WTC11 (cell line): ENCODE measurements around the gene SCML1. TPM values are rescaled to one million over a fixed set of nuclear protein-coding genes. Genes with fewer than 3 reads are reported as not detected.

Experiments
- ATAC-seq: fragments of 200-7000 bp; cut with Tn5 transposase; 2 replicates; pipeline ENCODE4 v1.10.0; 2021; ENCODE audit warnings: mild to moderate bottlenecking, moderate library complexity
- CTCF ChIA-PET: fragments of 300-600 bp; sonication (Branson Sonifier 250); formaldehyde crosslinking; loops from one replicate; lab custom pipeline; 2021; ENCODE audit warnings: antibody characterized with exemption; lab: Charles Lee
- POLR2A ChIA-PET: fragments of 350-600 bp; sonication (Branson Sonifier 250); formaldehyde crosslinking; loops from one replicate; lab custom pipeline; 2021; ENCODE audit warnings: antibody characterized with exemption; lab: Charles Lee
- DNase-seq: peaks from one replicate; pipeline ENCODE4 v3.0.0; 2021; ENCODE audit warnings: low spot score
- H3K27ac Mint-ChIP-seq: 2 replicates; pipeline ENCODE4 v1.8.0; 2021; ENCODE audit warnings: mixed read lengths
- H3K27me3 Mint-ChIP-seq: 2 replicates; pipeline ENCODE4 v1.8.0; 2021; ENCODE audit warnings: low read depth, mild to moderate bottlenecking, moderate library complexity, mixed read lengths
- H3K36me3 Mint-ChIP-seq: 2 replicates; pipeline ENCODE4 v1.8.0; 2021; ENCODE audit warnings: mixed read lengths
- H3K4me1 Mint-ChIP-seq: 2 replicates; pipeline ENCODE4 v1.8.0; 2022; ENCODE audit warnings: mixed read lengths
- H3K4me3 Mint-ChIP-seq: 2 replicates; pipeline ENCODE4 v1.8.0; 2021; ENCODE audit warnings: mild to moderate bottlenecking, moderate library complexity, mixed read lengths
- H3K9me3 Mint-ChIP-seq: 2 replicates; pipeline ENCODE4 v1.8.0; 2021; ENCODE audit warnings: mixed read lengths
- ATF1 ChIP-seq: sonication (generic); formaldehyde crosslinking; IDR thresholded peaks from 2 replicates; pipeline ENCODE4 v1.8.1; 2023; ENCODE audit warnings: mild to moderate bottlenecking, moderate library complexity, missing genetic modification reagents
- EMX1 ChIP-seq: fragments of 250-450 bp; sonication (Bioruptor Pico); IDR thresholded peaks from 2 replicates; pipeline ENCODE4 v1.8.0; 2021; ENCODE audit warnings: mild to moderate bottlenecking
- ETV6 ChIP-seq: sonication (generic); formaldehyde crosslinking; IDR thresholded peaks from 2 replicates; pipeline ENCODE4 v1.8.1; 2022; ENCODE audit warnings: mild to moderate bottlenecking, missing genetic modification reagents
- FOXJ3 ChIP-seq: sonication (generic); formaldehyde crosslinking; IDR thresholded peaks from 2 replicates; pipeline ENCODE4 v1.9.0; 2021; ENCODE audit warnings: missing genetic modification reagents, mild to moderate bottlenecking, borderline replicate concordance
- FOXK1 ChIP-seq: sonication (generic); formaldehyde crosslinking; IDR thresholded peaks from 2 replicates; pipeline ENCODE4 v1.8.0; 2022; ENCODE audit warnings: mild to moderate bottlenecking, moderate library complexity, missing genetic modification reagents
- GABPB1 ChIP-seq: sonication (generic); formaldehyde crosslinking; IDR thresholded peaks from 2 replicates; pipeline ENCODE4 v1.8.1; 2023; ENCODE audit warnings: mild to moderate bottlenecking, missing genetic modification reagents
- MYBL2 ChIP-seq: sonication (generic); formaldehyde crosslinking; IDR thresholded peaks from 2 replicates; pipeline ENCODE4 v1.8.1; 2023; ENCODE audit warnings: mild to moderate bottlenecking, moderate library complexity, missing genetic modification reagents
- NFYB ChIP-seq: sonication (generic); formaldehyde crosslinking; conservative IDR thresholded peaks from 2 replicates; pipeline ENCODE4 v1.8.0; 2022; ENCODE audit warnings: low read depth, missing genetic modification reagents
- NR2C2 ChIP-seq: sonication (generic); formaldehyde crosslinking; IDR thresholded peaks from 2 replicates; pipeline ENCODE4 v1.8.0; 2022; ENCODE audit warnings: mild to moderate bottlenecking, missing genetic modification reagents
- PRRX2 ChIP-seq: fragments of 250-450 bp; sonication (Bioruptor Pico); IDR thresholded peaks from 2 replicates; pipeline ENCODE4 v1.8.0; 2021; ENCODE audit warnings: mild to moderate bottlenecking
- RELA ChIP-seq: sonication (generic); formaldehyde crosslinking; IDR thresholded peaks from 2 replicates; pipeline ENCODE4 v1.8.1; 2022; ENCODE audit warnings: missing genetic modification reagents, mild to moderate bottlenecking, borderline replicate concordance
- ZBTB21 ChIP-seq: sonication (generic); formaldehyde crosslinking; IDR thresholded peaks from 2 replicates; pipeline ENCODE4 v1.8.1; 2023; ENCODE audit warnings: mild to moderate bottlenecking, missing genetic modification reagents, borderline replicate concordance
- ZNF416 ChIP-seq: fragments of 250-450 bp; sonication (Bioruptor Pico); IDR thresholded peaks from 2 replicates; pipeline ENCODE4 v1.9.0; 2021; ENCODE audit warnings: mild to moderate bottlenecking, inconsistent platforms
- ZNF423 ChIP-seq: fragments of 250-450 bp; sonication (Bioruptor Pico); IDR thresholded peaks from 2 replicates; pipeline ENCODE4 v2.1.2; 2022; ENCODE audit warnings: mild to moderate bottlenecking, moderate library complexity
- ZNF671 ChIP-seq: fragments of 250-450 bp; sonication (Bioruptor Pico); IDR thresholded peaks from 2 replicates; pipeline ENCODE4 v1.8.0; 2021; ENCODE audit warnings: mild to moderate bottlenecking
- total RNA-seq: library from RNA; stranded (reverse); gene quantifications from 3 replicates; pipeline ENCODE4 v1.2.3, GENCODE V29; 2021
- TF ChIP-seq, protein P1 (sequence below): fragments of 250-450 bp; sonication (Bioruptor Pico); IDR thresholded peaks from 2 replicates; pipeline ENCODE4 v1.9.0; 2021; ENCODE audit warnings: mild to moderate bottlenecking
- TF ChIP-seq, protein P2 (sequence below): sonication (generic); formaldehyde crosslinking; IDR thresholded peaks from 2 replicates; pipeline ENCODE4 v1.8.1; 2022; ENCODE audit warnings: mild to moderate bottlenecking, moderate library complexity, missing genetic modification reagents
- TF ChIP-seq, protein P3 (sequence below): sonication (generic); formaldehyde crosslinking; IDR thresholded peaks from 2 replicates; pipeline ENCODE4 v1.8.1; 2023; ENCODE audit warnings: mild to moderate bottlenecking, missing genetic modification reagents, borderline replicate concordance
- TF ChIP-seq, protein P4 (sequence below): sonication (generic); formaldehyde crosslinking; IDR thresholded peaks from 2 replicates; pipeline ENCODE4 v1.8.0; 2023; ENCODE audit warnings: missing genetic modification reagents, mild to moderate bottlenecking, borderline replicate concordance

SCML1 gene
- total RNA-seq, 1 experiment from 2014 or later: 2.3 TPM

DNA sequence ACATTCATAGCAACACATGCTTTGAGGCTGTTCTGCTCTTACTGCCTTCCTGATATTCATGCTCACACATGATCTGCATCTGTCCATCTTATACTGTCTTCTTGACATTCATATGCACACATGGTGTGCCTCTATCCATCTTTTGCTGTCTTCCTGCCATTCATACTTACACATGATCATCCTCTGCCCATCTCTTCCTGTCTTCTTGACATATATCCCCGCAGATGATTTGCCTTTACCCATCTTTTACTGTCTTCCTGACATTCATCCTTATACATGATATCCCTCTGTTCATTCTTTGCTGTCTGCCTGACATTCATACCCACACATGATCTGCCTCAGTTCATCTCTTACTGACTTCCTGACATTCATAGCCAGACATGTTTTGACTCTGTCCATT is 36.8 kb downstream of the SCML1 start (continued):
- TF ChIP-seq, protein P1, sequence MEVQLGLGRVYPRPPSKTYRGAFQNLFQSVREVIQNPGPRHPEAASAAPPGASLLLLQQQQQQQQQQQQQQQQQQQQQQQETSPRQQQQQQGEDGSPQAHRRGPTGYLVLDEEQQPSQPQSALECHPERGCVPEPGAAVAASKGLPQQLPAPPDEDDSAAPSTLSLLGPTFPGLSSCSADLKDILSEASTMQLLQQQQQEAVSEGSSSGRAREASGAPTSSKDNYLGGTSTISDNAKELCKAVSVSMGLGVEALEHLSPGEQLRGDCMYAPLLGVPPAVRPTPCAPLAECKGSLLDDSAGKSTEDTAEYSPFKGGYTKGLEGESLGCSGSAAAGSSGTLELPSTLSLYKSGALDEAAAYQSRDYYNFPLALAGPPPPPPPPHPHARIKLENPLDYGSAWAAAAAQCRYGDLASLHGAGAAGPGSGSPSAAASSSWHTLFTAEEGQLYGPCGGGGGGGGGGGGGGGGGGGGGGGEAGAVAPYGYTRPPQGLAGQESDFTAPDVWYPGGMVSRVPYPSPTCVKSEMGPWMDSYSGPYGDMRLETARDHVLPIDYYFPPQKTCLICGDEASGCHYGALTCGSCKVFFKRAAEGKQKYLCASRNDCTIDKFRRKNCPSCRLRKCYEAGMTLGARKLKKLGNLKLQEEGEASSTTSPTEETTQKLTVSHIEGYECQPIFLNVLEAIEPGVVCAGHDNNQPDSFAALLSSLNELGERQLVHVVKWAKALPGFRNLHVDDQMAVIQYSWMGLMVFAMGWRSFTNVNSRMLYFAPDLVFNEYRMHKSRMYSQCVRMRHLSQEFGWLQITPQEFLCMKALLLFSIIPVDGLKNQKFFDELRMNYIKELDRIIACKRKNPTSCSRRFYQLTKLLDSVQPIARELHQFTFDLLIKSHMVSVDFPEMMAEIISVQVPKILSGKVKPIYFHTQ: no peak
- no peak for TF ChIP-seq ZNF423 (CRISPR knock-in tag)
- TF ChIP-seq EMX1 (CRISPR knock-in tag): no peak
- no peak for TF ChIP-seq ETV6
- TF ChIP-seq ZNF416: no peak
- TF ChIP-seq GABPB1: no peak
- TF ChIP-seq NR2C2: no peak

DNA sequence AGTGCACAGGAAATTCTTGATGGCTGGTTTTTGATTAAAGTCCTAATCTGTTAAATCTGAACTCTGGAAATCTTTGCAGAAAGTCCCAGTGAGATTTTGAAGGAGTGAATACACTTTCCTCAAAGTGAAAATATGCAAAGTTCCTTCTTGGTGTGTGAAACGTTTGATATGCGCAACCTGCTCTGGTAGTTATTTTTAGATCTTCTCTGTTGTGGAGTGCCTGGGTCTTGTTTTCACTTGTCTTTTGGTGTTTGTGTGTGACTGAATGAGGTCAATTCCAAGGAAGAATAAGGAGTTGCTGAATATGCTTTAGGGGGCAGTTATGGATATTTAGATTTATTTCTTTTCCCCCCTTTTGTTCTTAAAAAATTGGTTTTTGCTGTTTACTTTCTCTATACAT is 41.7 kb downstream of the SCML1 start:
- POLR2A ChIA-PET: no interaction called here
- CTCF ChIA-PET: no interaction called here
- ATAC-seq: no peak
- Mint-ChIP-seq H3K36me3 (peaks cover 9% of the 10 kb centered on the region; the same call in 1 of the 2 replicates), H3K4me3 (no peak overlapping the region), H3K27me3 (peaks cover 5% of the 10 kb centered on the region; the same call in 1 of the 2 replicates), H3K4me1 (peaks cover 7% of the 10 kb centered on the region), H3K9me3 (peaks cover 13% of the 10 kb centered on the region)
- TF ChIP-seq ZBTB21 (CRISPR knock-in tag) (no peak), PRRX2 (CRISPR knock-in tag) (no peak), FOXK1 (CRISPR knock-in tag) (no peak), FOXJ3 (no peak), ZNF671 (CRISPR knock-in tag) (no peak), ATF1 (CRISPR knock-in tag) (no peak), NFYB (no peak), MYBL2 (no peak), RELA (CRISPR knock-in tag) (no peak)
- TF ChIP-seq, protein P2, sequence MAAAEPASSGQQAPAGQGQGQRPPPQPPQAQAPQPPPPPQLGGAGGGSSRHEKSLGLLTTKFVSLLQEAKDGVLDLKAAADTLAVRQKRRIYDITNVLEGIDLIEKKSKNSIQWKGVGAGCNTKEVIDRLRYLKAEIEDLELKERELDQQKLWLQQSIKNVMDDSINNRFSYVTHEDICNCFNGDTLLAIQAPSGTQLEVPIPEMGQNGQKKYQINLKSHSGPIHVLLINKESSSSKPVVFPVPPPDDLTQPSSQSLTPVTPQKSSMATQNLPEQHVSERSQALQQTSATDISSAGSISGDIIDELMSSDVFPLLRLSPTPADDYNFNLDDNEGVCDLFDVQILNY (CRISPR knock-in tag): no peak
- TF ChIP-seq, protein P3, sequence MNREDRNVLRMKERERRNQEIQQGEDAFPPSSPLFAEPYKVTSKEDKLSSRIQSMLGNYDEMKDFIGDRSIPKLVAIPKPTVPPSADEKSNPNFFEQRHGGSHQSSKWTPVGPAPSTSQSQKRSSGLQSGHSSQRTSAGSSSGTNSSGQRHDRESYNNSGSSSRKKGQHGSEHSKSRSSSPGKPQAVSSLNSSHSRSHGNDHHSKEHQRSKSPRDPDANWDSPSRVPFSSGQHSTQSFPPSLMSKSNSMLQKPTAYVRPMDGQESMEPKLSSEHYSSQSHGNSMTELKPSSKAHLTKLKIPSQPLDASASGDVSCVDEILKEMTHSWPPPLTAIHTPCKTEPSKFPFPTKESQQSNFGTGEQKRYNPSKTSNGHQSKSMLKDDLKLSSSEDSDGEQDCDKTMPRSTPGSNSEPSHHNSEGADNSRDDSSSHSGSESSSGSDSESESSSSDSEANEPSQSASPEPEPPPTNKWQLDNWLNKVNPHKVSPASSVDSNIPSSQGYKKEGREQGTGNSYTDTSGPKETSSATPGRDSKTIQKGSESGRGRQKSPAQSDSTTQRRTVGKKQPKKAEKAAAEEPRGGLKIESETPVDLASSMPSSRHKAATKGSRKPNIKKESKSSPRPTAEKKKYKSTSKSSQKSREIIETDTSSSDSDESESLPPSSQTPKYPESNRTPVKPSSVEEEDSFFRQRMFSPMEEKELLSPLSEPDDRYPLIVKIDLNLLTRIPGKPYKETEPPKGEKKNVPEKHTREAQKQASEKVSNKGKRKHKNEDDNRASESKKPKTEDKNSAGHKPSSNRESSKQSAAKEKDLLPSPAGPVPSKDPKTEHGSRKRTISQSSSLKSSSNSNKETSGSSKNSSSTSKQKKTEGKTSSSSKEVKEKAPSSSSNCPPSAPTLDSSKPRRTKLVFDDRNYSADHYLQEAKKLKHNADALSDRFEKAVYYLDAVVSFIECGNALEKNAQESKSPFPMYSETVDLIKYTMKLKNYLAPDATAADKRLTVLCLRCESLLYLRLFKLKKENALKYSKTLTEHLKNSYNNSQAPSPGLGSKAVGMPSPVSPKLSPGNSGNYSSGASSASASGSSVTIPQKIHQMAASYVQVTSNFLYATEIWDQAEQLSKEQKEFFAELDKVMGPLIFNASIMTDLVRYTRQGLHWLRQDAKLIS (CRISPR knock-in tag): no peak
- TF ChIP-seq, protein P4, sequence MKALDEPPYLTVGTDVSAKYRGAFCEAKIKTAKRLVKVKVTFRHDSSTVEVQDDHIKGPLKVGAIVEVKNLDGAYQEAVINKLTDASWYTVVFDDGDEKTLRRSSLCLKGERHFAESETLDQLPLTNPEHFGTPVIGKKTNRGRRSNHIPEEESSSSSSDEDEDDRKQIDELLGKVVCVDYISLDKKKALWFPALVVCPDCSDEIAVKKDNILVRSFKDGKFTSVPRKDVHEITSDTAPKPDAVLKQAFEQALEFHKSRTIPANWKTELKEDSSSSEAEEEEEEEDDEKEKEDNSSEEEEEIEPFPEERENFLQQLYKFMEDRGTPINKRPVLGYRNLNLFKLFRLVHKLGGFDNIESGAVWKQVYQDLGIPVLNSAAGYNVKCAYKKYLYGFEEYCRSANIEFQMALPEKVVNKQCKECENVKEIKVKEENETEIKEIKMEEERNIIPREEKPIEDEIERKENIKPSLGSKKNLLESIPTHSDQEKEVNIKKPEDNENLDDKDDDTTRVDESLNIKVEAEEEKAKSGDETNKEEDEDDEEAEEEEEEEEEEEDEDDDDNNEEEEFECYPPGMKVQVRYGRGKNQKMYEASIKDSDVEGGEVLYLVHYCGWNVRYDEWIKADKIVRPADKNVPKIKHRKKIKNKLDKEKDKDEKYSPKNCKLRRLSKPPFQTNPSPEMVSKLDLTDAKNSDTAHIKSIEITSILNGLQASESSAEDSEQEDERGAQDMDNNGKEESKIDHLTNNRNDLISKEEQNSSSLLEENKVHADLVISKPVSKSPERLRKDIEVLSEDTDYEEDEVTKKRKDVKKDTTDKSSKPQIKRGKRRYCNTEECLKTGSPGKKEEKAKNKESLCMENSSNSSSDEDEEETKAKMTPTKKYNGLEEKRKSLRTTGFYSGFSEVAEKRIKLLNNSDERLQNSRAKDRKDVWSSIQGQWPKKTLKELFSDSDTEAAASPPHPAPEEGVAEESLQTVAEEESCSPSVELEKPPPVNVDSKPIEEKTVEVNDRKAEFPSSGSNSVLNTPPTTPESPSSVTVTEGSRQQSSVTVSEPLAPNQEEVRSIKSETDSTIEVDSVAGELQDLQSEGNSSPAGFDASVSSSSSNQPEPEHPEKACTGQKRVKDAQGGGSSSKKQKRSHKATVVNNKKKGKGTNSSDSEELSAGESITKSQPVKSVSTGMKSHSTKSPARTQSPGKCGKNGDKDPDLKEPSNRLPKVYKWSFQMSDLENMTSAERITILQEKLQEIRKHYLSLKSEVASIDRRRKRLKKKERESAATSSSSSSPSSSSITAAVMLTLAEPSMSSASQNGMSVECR (CRISPR knock-in tag): no peak
- TF ChIP-seq, all 79 proteins: peak for 0
- no peak for DNase-seq
- H3K27ac Mint-ChIP-seq: no peak overlapping the region
